Measurements from ENCODE around the gene USP38. TPM values are rescaled to one million over a fixed set of nuclear protein-coding genes. Genes with fewer than 3 reads are reported as not detected.

USP38 gene
- total RNA-seq, 1 experiment from 2014 or later = 21.2 TPM

GRCh38 chr4:143188136-143189088, 3.7 kb downstream of the USP38 start:
- H3K36me3 ChIP-seq (ENCODE audit: insufficient read depth, low read length, poor library complexity, severe bottlenecking) = peaks cover 31% of the 10 kb centered on the region
- BruUV-seq (replicated peaks) = no TSS peak
- H3K4me1 ChIP-seq (ENCODE audit: insufficient read depth, low read length, poor library complexity, severe bottlenecking) = peaks cover 33% of the 10 kb centered on the region
- no peak for DNase-seq (ENCODE audit: low spot score)
- no peaks in the 10 kb centered on the region for H3K9me3 ChIP-seq (ENCODE audit: low read depth, low read length, poor library complexity, severe bottlenecking)
- intact Hi-C loops (cut with micrococcal nuclease; ENCODE audit: unreplicated experiment) = no loop called here
- no peaks in the 10 kb centered on the region for H3K27me3 ChIP-seq (replicated peaks; ENCODE audit: insufficient read depth, low read depth, low read length, poor library complexity)
- no peak overlapping the region for H3K27ac ChIP-seq (ENCODE audit: low read depth, low read length, poor library complexity, severe bottlenecking)
- TF ChIP-seq, protein P1, sequence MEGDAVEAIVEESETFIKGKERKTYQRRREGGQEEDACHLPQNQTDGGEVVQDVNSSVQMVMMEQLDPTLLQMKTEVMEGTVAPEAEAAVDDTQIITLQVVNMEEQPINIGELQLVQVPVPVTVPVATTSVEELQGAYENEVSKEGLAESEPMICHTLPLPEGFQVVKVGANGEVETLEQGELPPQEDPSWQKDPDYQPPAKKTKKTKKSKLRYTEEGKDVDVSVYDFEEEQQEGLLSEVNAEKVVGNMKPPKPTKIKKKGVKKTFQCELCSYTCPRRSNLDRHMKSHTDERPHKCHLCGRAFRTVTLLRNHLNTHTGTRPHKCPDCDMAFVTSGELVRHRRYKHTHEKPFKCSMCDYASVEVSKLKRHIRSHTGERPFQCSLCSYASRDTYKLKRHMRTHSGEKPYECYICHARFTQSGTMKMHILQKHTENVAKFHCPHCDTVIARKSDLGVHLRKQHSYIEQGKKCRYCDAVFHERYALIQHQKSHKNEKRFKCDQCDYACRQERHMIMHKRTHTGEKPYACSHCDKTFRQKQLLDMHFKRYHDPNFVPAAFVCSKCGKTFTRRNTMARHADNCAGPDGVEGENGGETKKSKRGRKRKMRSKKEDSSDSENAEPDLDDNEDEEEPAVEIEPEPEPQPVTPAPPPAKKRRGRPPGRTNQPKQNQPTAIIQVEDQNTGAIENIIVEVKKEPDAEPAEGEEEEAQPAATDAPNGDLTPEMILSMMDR (conservative IDR thresholded peaks at IDR 0.05; ENCODE audit: low read depth, low read length) = no peak
- TF ChIP-seq EZH2 (IDR thresholded peaks at IDR 0.05; ENCODE audit: borderline replicate concordance, low read depth, low read length, poor library complexity, severe bottlenecking) = no peak
- CTCF ChIA-PET = no interaction called here
- H3K4me3 ChIP-seq (ENCODE audit: low read depth, low read length, poor library complexity, severe bottlenecking) = peak overlapping the region; percentile 94
- POLR2A ChIA-PET (ENCODE audit: low non-redundant PET) = interaction anchor here (0.6 to 0.7 kb wide), 2 partner anchors 24 to 1759 kb away, joined by 3 to 7 read pairs; no protein-coding TSS in a partner anchor

DNA sequence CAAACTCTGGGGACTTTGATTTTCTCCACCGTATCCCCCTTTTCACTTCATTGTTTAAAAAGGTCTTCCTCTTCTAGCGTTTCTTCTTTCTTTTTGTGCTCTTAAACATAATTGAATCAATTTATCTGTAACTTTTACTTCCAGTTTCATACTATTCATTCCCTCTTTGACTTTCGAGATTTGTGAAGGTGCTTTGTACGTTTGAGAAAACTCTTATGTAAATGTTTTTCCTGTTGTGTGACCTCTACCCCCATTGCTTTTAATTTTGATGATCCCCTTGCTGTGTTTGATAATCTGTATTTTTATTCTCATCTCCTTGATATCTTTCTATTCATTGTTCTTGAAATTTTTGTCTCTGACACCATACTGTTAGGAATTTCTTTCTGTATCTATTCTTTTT, 4.8 kb downstream of the USP38 start:
- H3K27ac ChIP-seq (ENCODE audit: low read depth, low read length, poor library complexity, severe bottlenecking) = peak overlapping the region; percentile 58
- TF ChIP-seq EZH2 (IDR thresholded peaks at IDR 0.05; ENCODE audit: borderline replicate concordance, low read depth, low read length, poor library complexity, severe bottlenecking) = no peak
- TF ChIP-seq, protein P1 (conservative IDR thresholded peaks at IDR 0.05; ENCODE audit: low read depth, low read length) = no peak
- ChIA-PET CTCF (no interaction called here), POLR2A (ENCODE audit: low non-redundant PET) (no interaction called here)
- H3K36me3 ChIP-seq (ENCODE audit: insufficient read depth, low read length, poor library complexity, severe bottlenecking) = peaks cover 33% of the 10 kb centered on the region
- no TSS peak for BruUV-seq (replicated peaks)
- no peaks in the 10 kb centered on the region for H3K9me3 ChIP-seq (ENCODE audit: low read depth, low read length, poor library complexity, severe bottlenecking)
- intact Hi-C loops (cut with micrococcal nuclease; ENCODE audit: unreplicated experiment) = no loop called here
- peaks cover 28% of the 10 kb centered on the region for H3K4me1 ChIP-seq (ENCODE audit: insufficient read depth, low read length, poor library complexity, severe bottlenecking)
- no peak for DNase-seq (ENCODE audit: low spot score)
- peak overlapping the region; percentile 18 for H3K4me3 ChIP-seq (ENCODE audit: low read depth, low read length, poor library complexity, severe bottlenecking)
- H3K27me3 ChIP-seq (replicated peaks; ENCODE audit: insufficient read depth, low read depth, low read length, poor library complexity) = no peaks in the 10 kb centered on the region

DNA sequence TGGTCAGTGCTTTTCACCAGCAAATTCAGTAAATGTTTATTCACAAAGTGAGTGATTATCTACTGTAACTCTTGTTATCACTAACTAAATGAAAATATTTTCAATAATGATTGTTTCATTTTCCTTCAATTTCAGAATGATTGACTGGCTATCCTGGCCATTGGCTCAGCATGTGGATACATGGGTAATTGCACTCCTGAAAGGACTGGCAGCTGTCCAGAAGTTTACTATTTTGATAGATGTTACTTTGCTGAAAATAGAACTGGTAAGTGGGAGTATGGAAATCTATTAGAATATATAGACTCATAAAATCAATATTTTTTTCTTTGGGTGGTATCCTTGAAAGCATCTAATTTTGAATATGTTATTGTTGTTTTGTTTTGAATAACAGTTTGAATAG, 10.9 kb downstream of the USP38 start:
- no peaks in the 10 kb centered on the region for H3K27me3 ChIP-seq (replicated peaks; ENCODE audit: insufficient read depth, low read depth, low read length, poor library complexity)
- no peaks in the 10 kb centered on the region for H3K9me3 ChIP-seq (ENCODE audit: low read depth, low read length, poor library complexity, severe bottlenecking)
- H3K27ac ChIP-seq (ENCODE audit: low read depth, low read length, poor library complexity, severe bottlenecking) = no peak overlapping the region
- peaks cover 77% of the 10 kb centered on the region for H3K36me3 ChIP-seq (ENCODE audit: insufficient read depth, low read length, poor library complexity, severe bottlenecking)
- ChIA-PET POLR2A (ENCODE audit: low non-redundant PET) (no interaction called here), CTCF (no interaction called here)
- intact Hi-C loops (cut with micrococcal nuclease; ENCODE audit: unreplicated experiment) = no loop called here
- no TSS peak for BruUV-seq (replicated peaks)
- H3K4me1 ChIP-seq (ENCODE audit: insufficient read depth, low read length, poor library complexity, severe bottlenecking) = no peaks in the 10 kb centered on the region
- DNase-seq (ENCODE audit: low spot score) = no peak
- no peak overlapping the region for H3K4me3 ChIP-seq (ENCODE audit: low read depth, low read length, poor library complexity, severe bottlenecking)
- no peak for TF ChIP-seq EZH2 (IDR thresholded peaks at IDR 0.05; ENCODE audit: borderline replicate concordance, low read depth, low read length, poor library complexity, severe bottlenecking)
- TF ChIP-seq, protein P1 (conservative IDR thresholded peaks at IDR 0.05; ENCODE audit: low read depth, low read length) = no peak
